GM13976 (cell line): ENCODE data around the gene SUSD6.

Experiments
- DNase-seq: peaks from one replicate; pipeline ENCODE4 v3.0.0; 2012; ENCODE audit warnings: low spot score
- in situ Hi-C: fragments of 300-500 bp; cut with MboI; formaldehyde crosslinking; loops from one replicate; pipeline ENCODE4 v1.12.0; 2022; ENCODE audit warnings: low sequenced_read_pairs, mixed read lengths, inconsistent platforms; ENCODE audit not compliant: unreplicated experiment
- TF ChIP-seq, protein P1 (sequence below): IDR thresholded peaks from 2 replicates; pipeline ENCODE4 v1.5.1; 2012; ENCODE audit warnings: borderline replicate concordance, mild to moderate bottlenecking; ENCODE audit not compliant: insufficient read depth; ENCODE audit errors: extremely low read depth, missing control alignments, control extremely low read depth

SUSD6 gene

DNA sequence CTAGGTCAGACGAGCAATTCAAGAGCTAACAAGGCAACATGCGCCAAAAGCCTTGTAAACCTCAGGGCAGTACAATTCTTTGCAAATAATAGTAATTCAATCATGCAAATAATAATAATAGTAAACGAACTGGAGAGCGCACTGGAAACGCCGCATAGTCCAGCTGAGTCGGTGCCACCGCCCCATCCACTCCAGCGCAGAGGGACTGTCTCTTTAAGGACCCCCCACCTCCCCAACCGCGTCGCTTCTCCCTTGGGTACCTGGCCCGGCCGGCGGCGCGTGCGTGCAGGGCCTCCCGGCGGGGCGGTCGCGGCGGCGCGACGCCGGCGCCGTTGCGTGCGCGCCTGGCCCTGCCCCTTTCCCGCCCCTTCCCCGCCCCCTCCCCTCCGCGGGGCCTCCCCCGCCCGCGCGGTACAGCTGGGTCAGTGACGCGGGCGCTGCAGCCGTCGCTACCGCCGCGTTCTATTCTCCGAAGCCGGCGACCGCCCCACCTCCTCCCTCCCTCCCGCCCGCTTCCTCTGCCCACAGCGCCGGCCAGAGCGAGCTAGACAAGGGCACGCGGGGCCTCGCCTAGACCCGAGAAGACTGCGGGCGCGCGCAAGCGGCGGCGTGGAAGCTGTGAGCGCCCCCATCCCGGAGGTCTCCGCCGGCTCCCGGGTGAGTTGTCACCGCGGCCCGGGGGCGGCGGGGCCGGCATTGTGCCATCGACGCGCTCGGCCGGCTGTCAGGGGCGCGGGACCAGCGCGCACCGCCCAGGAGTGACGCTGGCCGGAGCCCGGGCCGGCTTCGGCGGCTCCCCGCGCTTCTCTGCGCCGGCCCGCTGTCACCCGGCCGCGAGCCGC, at the start of gene SUSD6:
TSS of gene SUSD6 (plus strand) at position 425 of the 842 bp plus-strand sequence. CDS start 46,997 bp downstream, outside the sequence.
- in situ Hi-C loops: no loop called here
- TF ChIP-seq, protein P1, sequence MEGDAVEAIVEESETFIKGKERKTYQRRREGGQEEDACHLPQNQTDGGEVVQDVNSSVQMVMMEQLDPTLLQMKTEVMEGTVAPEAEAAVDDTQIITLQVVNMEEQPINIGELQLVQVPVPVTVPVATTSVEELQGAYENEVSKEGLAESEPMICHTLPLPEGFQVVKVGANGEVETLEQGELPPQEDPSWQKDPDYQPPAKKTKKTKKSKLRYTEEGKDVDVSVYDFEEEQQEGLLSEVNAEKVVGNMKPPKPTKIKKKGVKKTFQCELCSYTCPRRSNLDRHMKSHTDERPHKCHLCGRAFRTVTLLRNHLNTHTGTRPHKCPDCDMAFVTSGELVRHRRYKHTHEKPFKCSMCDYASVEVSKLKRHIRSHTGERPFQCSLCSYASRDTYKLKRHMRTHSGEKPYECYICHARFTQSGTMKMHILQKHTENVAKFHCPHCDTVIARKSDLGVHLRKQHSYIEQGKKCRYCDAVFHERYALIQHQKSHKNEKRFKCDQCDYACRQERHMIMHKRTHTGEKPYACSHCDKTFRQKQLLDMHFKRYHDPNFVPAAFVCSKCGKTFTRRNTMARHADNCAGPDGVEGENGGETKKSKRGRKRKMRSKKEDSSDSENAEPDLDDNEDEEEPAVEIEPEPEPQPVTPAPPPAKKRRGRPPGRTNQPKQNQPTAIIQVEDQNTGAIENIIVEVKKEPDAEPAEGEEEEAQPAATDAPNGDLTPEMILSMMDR: no peak
- peak; percentile 95 for DNase-seq

- in situ Hi-C loops: no loop called here
- no peak for DNase-seq
- TF ChIP-seq, protein P1: no peak
Observed at GRCh38 chr14:69561893-69562292, 49.5 kb upstream of the SUSD6 start.

GRCh38 chr14:69567563-69567962, 43.8 kb upstream of the SUSD6 start:
- TF ChIP-seq, protein P1: no peak
- in situ Hi-C loops: no loop called here
- DNase-seq: no peak

- in situ Hi-C loops: no loop called here
- no peak for DNase-seq
- TF ChIP-seq, protein P1: no peak
Observed at GRCh38 chr14:69569859-69570258, 41.5 kb upstream of the SUSD6 start.

DNA sequence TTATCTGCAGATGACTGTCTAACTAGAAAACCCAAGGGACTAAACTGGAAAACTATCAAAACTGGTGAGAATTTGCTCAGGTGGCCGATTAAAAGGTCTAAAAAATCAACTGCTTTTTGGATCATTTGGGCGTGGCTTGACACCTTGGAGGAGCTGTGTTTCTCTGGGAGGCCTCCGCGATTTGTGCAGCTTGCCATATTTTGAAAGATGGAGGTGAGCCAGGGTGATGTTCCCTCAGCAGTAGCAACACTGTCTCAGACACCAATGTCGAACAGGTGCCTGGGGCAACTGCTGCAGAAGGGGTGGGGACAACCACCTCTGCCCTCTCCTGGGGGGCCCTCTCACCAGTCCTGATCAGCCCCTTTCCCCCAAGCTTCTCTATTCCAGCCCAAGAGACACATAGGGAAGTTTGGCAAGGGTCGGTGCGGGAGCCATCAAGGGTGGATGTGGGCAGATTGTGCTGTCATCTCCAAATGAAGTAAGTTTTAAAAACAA, 40.5 kb upstream of the SUSD6 start:
- DNase-seq: no peak
- TF ChIP-seq, protein P1: no peak
- in situ Hi-C loops: no loop called here

- DNase-seq: no peak
- in situ Hi-C loops: no loop called here
- TF ChIP-seq, protein P1: no peak
Observed at GRCh38 chr14:69571449-69572029, 39.9 kb upstream of the SUSD6 start.
